Smooth muscle cell (in vitro differentiated cells): ENCODE data around the gene ZNRF1. TPM values are rescaled to one million over a fixed set of nuclear protein-coding genes. Genes with fewer than 3 reads are reported as not detected.

Experiments used
- DNase-seq: peaks from one replicate; lab custom pipeline; 2025; ENCODE audit not compliant: unreplicated experiment; lab: John Stamatoyannopoulos, UW
- H2AFZ ChIP-seq: fragments of 200-600 bp; sonication (generic); 2 replicates; pipeline ENCODE4 v1.6.0; 2016; ENCODE audit warnings: antibody characterized with exemption, low read depth, mild to moderate bottlenecking
- H3F3A ChIP-seq: fragments of 200-600 bp; sonication (generic); 2 replicates; pipeline ENCODE4 v1.6.0; 2017; ENCODE audit warnings: antibody characterized with exemption, low read depth
- H3K27ac ChIP-seq: fragments of 200-600 bp; sonication (generic); 2 replicates; pipeline ENCODE4 v1.5.1; 2016; ENCODE audit warnings: low read depth, mild to moderate bottlenecking
- H3K27me3 ChIP-seq: fragments of 200-600 bp; sonication (generic); 2 replicates; pipeline ENCODE4 v1.6.1; 2016; ENCODE audit warnings: low read depth, mild to moderate bottlenecking
- H3K36me3 ChIP-seq: fragments of 200-600 bp; sonication (generic); 2 replicates; pipeline ENCODE4 v1.5.1; 2016; ENCODE audit warnings: low read depth
- H3K4me1 ChIP-seq: fragments of 200-600 bp; sonication (generic); 2 replicates; pipeline ENCODE4 v1.5.1; 2016; ENCODE audit warnings: low read depth
- H3K4me2 ChIP-seq: fragments of 200-600 bp; sonication (generic); 2 replicates; pipeline ENCODE4 v1.6.0; 2016; ENCODE audit warnings: mild to moderate bottlenecking
- H3K4me3 ChIP-seq: fragments of 200-600 bp; sonication (generic); 2 replicates; pipeline ENCODE4 v1.5.1; 2016; ENCODE audit warnings: mild to moderate bottlenecking
- H3K79me2 ChIP-seq: fragments of 200-600 bp; sonication (generic); 2 replicates; pipeline ENCODE4 v1.6.0; 2016; ENCODE audit warnings: low read depth, mild to moderate bottlenecking
- H3K9ac ChIP-seq: fragments of 200-600 bp; sonication (generic); 2 replicates; pipeline ENCODE4 v1.6.0; 2016; ENCODE audit warnings: low read depth
- H3K9me3 ChIP-seq: fragments of 200-600 bp; sonication (generic); replicated peaks from 2 replicates; pipeline ENCODE4 v1.5.1; 2016; ENCODE audit warnings: low read depth
- H4K20me1 ChIP-seq: fragments of 200-600 bp; sonication (generic); 2 replicates; pipeline ENCODE4 v1.6.0; 2016; ENCODE audit warnings: low read depth
- WGBS: methylation state at CpG from one replicate; pipeline ENCODE4 v1.1.7; 2016; ENCODE audit warnings: low lambda C conversion rate; 5-methylcytosine and 5-hydroxymethylcytosine counted together
- polyA plus RNA-seq: library from polyadenylated mRNA; unstranded; fragments of >200 nt; fragmentation: Nextera tagmentation; extraction: Ambion mirVana; gene quantifications from 2 replicates; pipeline ENCODE4 v1.2.1, GENCODE V29; 2016
- total RNA-seq: library from RNA; depleted of rRNA; stranded (reverse); fragments of >200 nt; gene quantifications from 2 replicates; pipeline ENCODE4 v1.2.3, GENCODE V29; 2014
- TF ChIP-seq, protein P1 (sequence below): fragments of 200-600 bp; sonication (generic); IDR thresholded peaks from 2 replicates; pipeline ENCODE4 v1.5.1; 2017; ENCODE audit warnings: borderline replicate concordance, mild to moderate bottlenecking, antibody characterized with exemption; ENCODE audit not compliant: insufficient read depth, poor library complexity, severe bottlenecking

ZNRF1 gene
- total and polyA plus RNA-seq, 2 experiments from 2014 or later = 18.2 to 45.4 TPM

DNA sequence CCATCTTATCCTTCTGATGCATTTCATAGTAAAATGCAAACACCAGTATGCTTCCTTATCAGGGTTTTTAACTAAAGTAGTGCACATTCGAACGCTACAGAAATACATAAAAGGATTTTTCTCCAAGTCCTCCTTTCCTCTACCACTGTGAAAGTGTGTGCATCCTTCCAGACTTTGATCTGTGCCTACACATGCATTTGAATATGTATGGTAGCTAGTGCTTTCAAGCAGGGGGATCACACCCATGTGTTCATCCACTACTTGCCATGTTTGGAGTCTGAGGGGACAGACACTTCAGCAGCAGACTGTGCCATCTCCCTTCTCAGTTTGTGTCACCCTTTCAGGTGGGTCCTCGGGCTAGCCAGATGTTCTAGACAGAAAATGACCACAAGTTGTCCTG lies 102.8 kb downstream of the ZNRF1 start:
- Histone ChIP-seq H3K27me3 (no peaks in the 10 kb centered on the region), H4K20me1 (peaks cover 56% of the 10 kb centered on the region), H2AFZ (no peak overlapping the region), H3K27ac (no peak overlapping the region), H3K9ac (no peak overlapping the region), H3K4me2 (no peak overlapping the region), H3K79me2 (no peaks in the 10 kb centered on the region), H3K4me3 (no peak overlapping the region), H3K36me3 (no peaks in the 10 kb centered on the region), H3K9me3 (no peaks in the 10 kb centered on the region), H3K4me1 (peaks cover 22% of the 10 kb centered on the region), H3F3A (no peaks in the 10 kb centered on the region)
- no peak for DNase-seq
- 95% methylated on average over 3 of the region's 3 CpGs for WGBS
- TF ChIP-seq, protein P1, sequence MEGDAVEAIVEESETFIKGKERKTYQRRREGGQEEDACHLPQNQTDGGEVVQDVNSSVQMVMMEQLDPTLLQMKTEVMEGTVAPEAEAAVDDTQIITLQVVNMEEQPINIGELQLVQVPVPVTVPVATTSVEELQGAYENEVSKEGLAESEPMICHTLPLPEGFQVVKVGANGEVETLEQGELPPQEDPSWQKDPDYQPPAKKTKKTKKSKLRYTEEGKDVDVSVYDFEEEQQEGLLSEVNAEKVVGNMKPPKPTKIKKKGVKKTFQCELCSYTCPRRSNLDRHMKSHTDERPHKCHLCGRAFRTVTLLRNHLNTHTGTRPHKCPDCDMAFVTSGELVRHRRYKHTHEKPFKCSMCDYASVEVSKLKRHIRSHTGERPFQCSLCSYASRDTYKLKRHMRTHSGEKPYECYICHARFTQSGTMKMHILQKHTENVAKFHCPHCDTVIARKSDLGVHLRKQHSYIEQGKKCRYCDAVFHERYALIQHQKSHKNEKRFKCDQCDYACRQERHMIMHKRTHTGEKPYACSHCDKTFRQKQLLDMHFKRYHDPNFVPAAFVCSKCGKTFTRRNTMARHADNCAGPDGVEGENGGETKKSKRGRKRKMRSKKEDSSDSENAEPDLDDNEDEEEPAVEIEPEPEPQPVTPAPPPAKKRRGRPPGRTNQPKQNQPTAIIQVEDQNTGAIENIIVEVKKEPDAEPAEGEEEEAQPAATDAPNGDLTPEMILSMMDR = no peak

DNA sequence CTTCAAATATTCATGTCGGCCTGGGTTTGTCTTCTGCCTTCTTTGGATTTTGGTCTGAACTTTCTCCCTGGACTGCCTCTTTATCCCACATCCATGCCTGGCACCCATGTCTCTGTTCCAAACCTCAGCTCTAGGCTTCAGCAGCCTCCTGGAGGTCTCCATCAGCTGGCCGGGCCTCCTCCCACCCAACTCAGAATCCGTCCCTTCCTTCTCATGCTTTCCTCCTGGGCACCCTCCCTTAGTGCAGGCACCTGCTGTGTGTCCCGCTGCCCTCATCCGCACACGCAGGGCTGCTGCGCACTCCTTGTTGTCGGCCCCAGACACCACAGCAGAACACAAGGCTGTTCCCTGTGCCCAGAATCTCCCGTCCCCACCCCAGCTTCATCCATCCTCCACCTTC lies 103.8 kb downstream of the ZNRF1 start:
- no peak overlapping the region for H2AFZ ChIP-seq
- H3K79me2 ChIP-seq = no peaks in the 10 kb centered on the region
- no peaks in the 10 kb centered on the region for H3K9me3 ChIP-seq
- H3K4me2 ChIP-seq = no peak overlapping the region
- TF ChIP-seq, protein P1 = no peak
- no peaks in the 10 kb centered on the region for H3K27me3 ChIP-seq
- H3K4me3 ChIP-seq = no peak overlapping the region
- H4K20me1 ChIP-seq = peaks cover 47% of the 10 kb centered on the region
- H3K4me1 ChIP-seq = peaks cover 22% of the 10 kb centered on the region
- H3K27ac ChIP-seq = no peak overlapping the region
- H3K36me3 ChIP-seq = no peaks in the 10 kb centered on the region
- no peaks in the 10 kb centered on the region for H3F3A ChIP-seq
- 100% methylated on average over 9 of the region's 9 CpGs for WGBS
- no peak for DNase-seq
- H3K9ac ChIP-seq = no peak overlapping the region

DNA sequence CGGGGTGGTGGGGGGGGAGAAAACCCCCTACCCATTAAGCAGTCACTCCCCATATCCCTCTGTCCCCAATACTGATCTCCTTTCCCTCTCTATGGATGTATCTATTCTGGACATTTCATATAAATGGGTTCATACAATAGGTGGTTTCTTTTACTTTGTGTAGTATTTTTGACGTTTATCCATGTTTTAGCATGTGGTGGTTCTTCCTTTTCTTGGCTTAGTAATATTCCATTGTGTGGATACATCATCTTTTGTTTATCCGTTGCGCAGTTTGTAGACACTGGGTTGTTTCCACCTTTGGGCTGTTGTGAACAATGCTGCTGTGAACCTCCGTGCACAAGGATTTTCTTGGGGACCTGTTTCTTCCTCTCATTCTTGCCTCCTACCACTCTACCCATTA lies 105.2 kb downstream of the ZNRF1 start:
- no peaks in the 10 kb centered on the region for H3K79me2 ChIP-seq
- peaks cover 30% of the 10 kb centered on the region for H3K4me1 ChIP-seq
- H3K9me3 ChIP-seq = no peaks in the 10 kb centered on the region
- H3K4me2 ChIP-seq = no peak overlapping the region
- H3K4me3 ChIP-seq = no peak overlapping the region
- no peaks in the 10 kb centered on the region for H3K27me3 ChIP-seq
- TF ChIP-seq, protein P1 = no peak
- H3K27ac ChIP-seq = no peak overlapping the region
- no peak overlapping the region for H3K9ac ChIP-seq
- WGBS = 100% methylated on average over 5 of the region's 5 CpGs
- no peak overlapping the region for H2AFZ ChIP-seq
- H3F3A ChIP-seq = no peaks in the 10 kb centered on the region
- H3K36me3 ChIP-seq = no peaks in the 10 kb centered on the region
- peaks cover 34% of the 10 kb centered on the region for H4K20me1 ChIP-seq
- DNase-seq = no peak

DNA sequence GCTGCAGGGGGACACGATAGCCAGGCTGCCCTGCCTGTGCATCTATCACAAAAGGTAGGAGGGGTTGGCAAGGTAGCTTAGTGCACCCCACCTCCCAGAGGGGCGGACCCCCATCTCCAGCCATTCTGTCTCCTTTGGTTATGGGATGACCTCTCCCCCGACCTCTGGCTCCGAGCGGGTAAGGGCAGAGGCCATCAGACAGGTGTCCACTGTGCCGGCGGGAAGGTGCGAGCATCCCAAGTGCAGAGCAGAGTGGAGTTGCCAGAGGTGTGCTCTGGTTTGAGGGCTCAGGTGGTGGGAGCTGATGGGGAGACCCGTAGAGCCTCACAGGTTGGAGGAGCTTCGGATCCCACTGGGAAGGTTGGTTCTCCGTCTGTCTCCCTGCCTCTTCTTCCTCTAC lies 106.0 kb downstream of the ZNRF1 start:
- peaks cover 34% of the 10 kb centered on the region for H3K4me1 ChIP-seq
- H3K4me3 ChIP-seq = no peak overlapping the region
- DNase-seq = no peak
- no peaks in the 10 kb centered on the region for H3K36me3 ChIP-seq
- WGBS = over 99% methylated on average over 11 of the region's 11 CpGs
- H3F3A ChIP-seq = no peaks in the 10 kb centered on the region
- TF ChIP-seq, protein P1 = no peak
- no peak overlapping the region for H2AFZ ChIP-seq
- no peaks in the 10 kb centered on the region for H3K79me2 ChIP-seq
- H4K20me1 ChIP-seq = peaks cover 26% of the 10 kb centered on the region
- H3K4me2 ChIP-seq = no peak overlapping the region
- no peak overlapping the region for H3K9ac ChIP-seq
- no peaks in the 10 kb centered on the region for H3K27me3 ChIP-seq
- no peak overlapping the region for H3K27ac ChIP-seq
- H3K9me3 ChIP-seq = no peaks in the 10 kb centered on the region
